ENCODE data around the gene NFIA. TPM values are rescaled to one million over a fixed set of nuclear protein-coding genes. Genes with fewer than 3 reads are reported as not detected.

NFIA gene
- polyA plus RNA-seq, 1 donor (not counting 4 experiments of a cell fraction or from before 2014, with no cell fraction given) = 14.7 TPM

GRCh38 chr1:61459345-61459744, 377.0 kb downstream of the NFIA start:
- TF ChIP-seq CTCF (optimal IDR thresholded peaks at IDR 0.05 in 1 of 3, IDR thresholded peaks at IDR 0.05 in 1 of 3, conservative IDR thresholded peaks at IDR 0.05 in 1 of 3; ENCODE audit: extremely low read depth in 1 of 3, insufficient read depth in 2 of 3, low read length in 3 of 3) (no peak), EZH2 (IDR thresholded peaks at IDR 0.05; ENCODE audit: low read length) (no peak)
- Histone ChIP-seq H3K4me3 (ENCODE audit: control insufficient read depth in 2 of 3, extremely low read depth in 1 of 3, insufficient read depth in 2 of 3, low read depth in 1 of 3, low read length in 3 of 3) (no peak overlapping the region), H3K4me1 (ENCODE audit: control insufficient read depth, extremely low read depth, insufficient read depth, low read length) (no peaks in the 10 kb centered on the region), H3K9ac (ENCODE audit: control insufficient read depth, extremely low read depth, insufficient read depth, low read length) (no peak overlapping the region), H3K36me3 (ENCODE audit: control insufficient read depth in 2 of 2, extremely low read depth in 1 of 2, insufficient read depth in 2 of 2, low read length in 2 of 2) (peaks cover 1 to 3% of the 10 kb centered on the region in 2 experiments), H4K20me1 (ENCODE audit: control insufficient read depth, extremely low read depth, insufficient read depth, low read length) (no peaks in the 10 kb centered on the region), H3K27me3 (ENCODE audit: control insufficient read depth, extremely low read depth, insufficient read depth, low read length) (no peaks in the 10 kb centered on the region), H3K9me3 (ENCODE audit: control insufficient read depth, low read depth, low read length) (no peaks in the 10 kb centered on the region), H3K4me2 (ENCODE audit: control insufficient read depth, extremely low read depth, insufficient read depth, low read depth, low read length) (no peak overlapping the region), H3K79me2 (ENCODE audit: control insufficient read depth, insufficient read depth, low read length) (no peaks in the 10 kb centered on the region), H2AFZ (ENCODE audit: control insufficient read depth, low read length) (no peak overlapping the region), H3K27ac (ENCODE audit: control insufficient read depth, insufficient read depth, low read length) (no peak overlapping the region), H3K9me1 (ENCODE audit: control insufficient read depth, extremely low read depth, insufficient read depth, low read length) (no peaks in the 10 kb centered on the region)
- FAIRE-seq (no peak), DNase-seq (ENCODE audit: low read depth, low spot score) (no peak)
- dilution Hi-C loops (cut with MboI; ENCODE audit: extremely low pct_ligation_motif_present, low sequenced_read_pairs) = no loop called here

DNA sequence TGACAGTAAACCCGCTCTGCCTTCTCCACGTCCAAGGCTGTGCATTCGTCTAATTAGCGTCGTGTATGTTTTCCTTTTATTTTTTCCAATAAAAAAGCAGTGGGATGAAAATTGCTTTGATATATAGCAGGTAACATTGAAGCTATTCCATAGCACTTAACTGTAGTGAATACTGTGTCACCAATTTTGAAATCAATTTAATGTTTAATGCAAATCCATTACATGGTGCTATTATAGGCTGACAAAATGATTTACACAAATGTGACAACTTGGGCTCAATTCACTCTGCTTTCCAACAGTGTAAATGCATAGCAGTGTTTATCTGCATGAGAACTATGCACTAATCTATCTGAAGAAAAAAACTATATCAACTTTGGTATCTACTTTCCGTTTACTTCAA, 377.8 kb downstream of the NFIA start:
- dilution Hi-C loops (cut with MboI; ENCODE audit: extremely low pct_ligation_motif_present, low sequenced_read_pairs) = no loop called here
- H3K36me3 ChIP-seq (ENCODE audit: control insufficient read depth in 2 of 2, extremely low read depth in 1 of 2, insufficient read depth in 2 of 2, low read length in 2 of 2) = peaks cover 1 to 3% of the 10 kb centered on the region in 2 experiments
- no peak for TF ChIP-seq EZH2 (IDR thresholded peaks at IDR 0.05; ENCODE audit: low read length)
- no peak for TF ChIP-seq CTCF (optimal IDR thresholded peaks at IDR 0.05 in 1 of 3, IDR thresholded peaks at IDR 0.05 in 1 of 3, conservative IDR thresholded peaks at IDR 0.05 in 1 of 3; ENCODE audit: extremely low read depth in 1 of 3, insufficient read depth in 2 of 3, low read length in 3 of 3)

More for the DNA sequence above, 377.8 kb downstream of the NFIA start:
- no peak overlapping the region for H2AFZ ChIP-seq (ENCODE audit: control insufficient read depth, low read length)
- no peak for DNase-seq (ENCODE audit: low read depth, low spot score)
- H3K4me2 ChIP-seq (ENCODE audit: control insufficient read depth, extremely low read depth, insufficient read depth, low read depth, low read length) = no peak overlapping the region
- no peak overlapping the region for H3K9ac ChIP-seq (ENCODE audit: control insufficient read depth, extremely low read depth, insufficient read depth, low read length)
- H3K4me3 ChIP-seq (ENCODE audit: control insufficient read depth in 2 of 3, extremely low read depth in 1 of 3, insufficient read depth in 2 of 3, low read depth in 1 of 3, low read length in 3 of 3) = no peak overlapping the region
- no peaks in the 10 kb centered on the region for H3K79me2 ChIP-seq (ENCODE audit: control insufficient read depth, insufficient read depth, low read length)
- H3K27ac ChIP-seq (ENCODE audit: control insufficient read depth, insufficient read depth, low read length) = no peak overlapping the region
- no peaks in the 10 kb centered on the region for H3K9me3 ChIP-seq (ENCODE audit: control insufficient read depth, low read depth, low read length)
- no peaks in the 10 kb centered on the region for H3K9me1 ChIP-seq (ENCODE audit: control insufficient read depth, extremely low read depth, insufficient read depth, low read length)
- no peaks in the 10 kb centered on the region for H3K4me1 ChIP-seq (ENCODE audit: control insufficient read depth, extremely low read depth, insufficient read depth, low read length)
- no peak for FAIRE-seq
- H3K27me3 ChIP-seq (ENCODE audit: control insufficient read depth, extremely low read depth, insufficient read depth, low read length) = no peaks in the 10 kb centered on the region
- no peaks in the 10 kb centered on the region for H4K20me1 ChIP-seq (ENCODE audit: control insufficient read depth, extremely low read depth, insufficient read depth, low read length)
